Panc1 (cell line): ENCODE data around the gene RSPH1. TPM values are rescaled to one million over a fixed set of nuclear protein-coding genes. Genes with fewer than 3 reads are reported as not detected.

Source experiments
- ATAC-seq: fragments of 200-7000 bp; cut with Tn5 transposase; 2 replicates; pipeline ENCODE4 v1.9.1; 2020; ENCODE audit warnings: mild to moderate bottlenecking, moderate library complexity
- BruUV-seq: library from RNA; stranded (reverse); fragments of 400-500 nt; replicated peaks from 2 replicates; lab custom pipeline; 2021; lab: Mats Ljungman, UMichigan
- CTCF ChIA-PET: fragments of 300-600 bp; sonication (Branson Sonifier 250); formaldehyde crosslinking; loops from one replicate; lab custom pipeline; 2022; ENCODE audit warnings: antibody characterized with exemption; lab: Charles Lee
- POLR2A ChIA-PET: fragments of 300-600 bp; sonication (Branson Sonifier 250); formaldehyde crosslinking; loops from one replicate; lab custom pipeline; 2022; ENCODE audit warnings: antibody characterized with exemption; lab: Charles Lee
- DNase-seq: peaks from one replicate; pipeline ENCODE4 v3.0.0-alpha.2; 2010; ENCODE audit warnings: low read depth, low spot score
- H3K27ac ChIP-seq: 2 replicates; pipeline ENCODE4 v1.5.1; 2011; ENCODE audit warnings: mild to moderate bottlenecking, low read length, inconsistent platforms
- H3K27me3 ChIP-seq: fragments of 200-500 bp; sonication (Bioruptor generic); 2 replicates; pipeline ENCODE4 v1.6.0; 2014; ENCODE audit warnings: low read length, inconsistent platforms; ENCODE audit not compliant: control insufficient read depth, insufficient read depth
- H3K36me3 ChIP-seq: fragments of 200-500 bp; sonication (Bioruptor generic); 2 replicates; pipeline ENCODE4 v1.5.1; 2014; ENCODE audit warnings: inconsistent platforms, mild to moderate bottlenecking, low read length, moderate library complexity; ENCODE audit not compliant: control insufficient read depth, insufficient read depth
- H3K4me1 ChIP-seq: 2 replicates; pipeline ENCODE4 v1.5.1; 2011; ENCODE audit warnings: inconsistent platforms, mild to moderate bottlenecking, low read length, moderate library complexity; ENCODE audit not compliant: control insufficient read depth, insufficient read depth
- H3K4me3 ChIP-seq, 2 experiments: 2 replicates each; pipeline ENCODE4 v1.5.1; 2011 to 2012; ENCODE audit warnings: low read depth in 2 of 2, low read length in 2 of 2, mild to moderate bottlenecking in 2 of 2, inconsistent platforms in 1 of 2, moderate library complexity in 1 of 2
- H3K9me3 ChIP-seq: fragments of 200-500 bp; sonication (Bioruptor generic); 2 replicates; pipeline ENCODE4 v1.5.1; 2014; ENCODE audit warnings: low read depth, mild to moderate bottlenecking, inconsistent platforms, low read length, moderate library complexity; ENCODE audit not compliant: control insufficient read depth, insufficient read depth
- CTCF ChIP-seq: fragments of 450-650 bp; IDR thresholded peaks from 2 replicates; pipeline ENCODE4 v1.5.1; 2017; ENCODE audit warnings: mild to moderate bottlenecking
- POLR2AphosphoS5 ChIP-seq: IDR thresholded peaks from 2 replicates; pipeline ENCODE4 v1.6.1; 2012; ENCODE audit warnings: mild to moderate bottlenecking, low read depth, low read length, moderate library complexity
- REST ChIP-seq, 2 experiments: IDR thresholded peaks; 2 replicates each; pipeline ENCODE4 v1.6.1; 2011 to 2012; ENCODE audit warnings: low read depth in 2 of 2, control low read depth in 1 of 2, low read length in 1 of 2, mild to moderate bottlenecking in 1 of 2, moderate library complexity in 1 of 2; ENCODE audit not compliant: insufficient read depth in 1 of 2
- SIN3A ChIP-seq: IDR thresholded peaks from 2 replicates; pipeline ENCODE4 v1.6.1; 2012; ENCODE audit warnings: low read depth, mild to moderate bottlenecking, low read length, moderate library complexity, borderline replicate concordance; ENCODE audit not compliant: insufficient read depth
- TCF7L2 ChIP-seq: IDR thresholded peaks from 2 replicates; pipeline ENCODE4 v1.6.1; 2011; ENCODE audit warnings: mild to moderate bottlenecking, low read depth, low read length, inconsistent platforms
- in situ Hi-C: cut with HindIII; loops from 2 replicates; pipeline ENCODE4 v1.10.0; 2016; ENCODE audit warnings: low sequenced_read_pairs, low pct_unique_long_range_greater_than_20kb
- intact Hi-C: fragments of 100-400 bp; cut with micrococcal nuclease; formaldehyde crosslinking; loops from one replicate; pipeline ENCODE4 v1.10.0; 2022; ENCODE audit not compliant: unreplicated experiment
- total RNA-seq: library from RNA; stranded (reverse); gene quantifications from one replicate; pipeline ENCODE4 v1.2.1, GENCODE V29; 2021; ENCODE audit not compliant: unreplicated experiment

The RSPH1 gene
- total RNA-seq, 1 experiment from 2014 or later, result 0.46 TPM

GRCh38 chr21:42499444-42500112, 3.6 kb upstream of the RSPH1 start:
- Histone ChIP-seq H3K9me3 (no peaks in the 10 kb centered on the region), H3K27me3 (no peaks in the 10 kb centered on the region), H3K27ac (no peak overlapping the region), H3K36me3 (no peaks in the 10 kb centered on the region), H3K4me3 (no peak overlapping the region), H3K4me1 (no peaks in the 10 kb centered on the region)
- ChIA-PET CTCF (no interaction called here), POLR2A (no interaction called here)
- no peak for DNase-seq
- no peak for ATAC-seq
- no TSS peak for BruUV-seq
- in situ Hi-C loops, result no loop called here
- intact Hi-C loops, result no loop called here
- TF ChIP-seq REST (IDR thresholded peaks at IDR 0.05; ENCODE audit: insufficient read depth in 1 of 2, low read depth in 2 of 2, low read length in 1 of 2) (no peak), CTCF (no peak), SIN3A (no peak), TCF7L2 (no peak), POLR2AphosphoS5 (no peak)

- TF ChIP-seq TCF7L2 (no peak), CTCF (no peak), REST (IDR thresholded peaks at IDR 0.05; ENCODE audit: insufficient read depth in 1 of 2, low read depth in 2 of 2, low read length in 1 of 2) (no peak)
- no peak for DNase-seq
- no peak overlapping the region for H3K4me3 ChIP-seq
- ChIA-PET CTCF (no interaction called here), POLR2A (no interaction called here)
- ATAC-seq, result no peak
- BruUV-seq, result no TSS peak
- no peaks in the 10 kb centered on the region for H3K4me1 ChIP-seq
- no peaks in the 10 kb centered on the region for H3K9me3 ChIP-seq
- H3K36me3 ChIP-seq, result no peaks in the 10 kb centered on the region
- H3K27me3 ChIP-seq, result no peaks in the 10 kb centered on the region
- H3K27ac ChIP-seq, result no peak overlapping the region
- in situ Hi-C loops (no loop called here), intact Hi-C loops (no loop called here)
Observed at GRCh38 chr21:42498012-42498411, 2.0 kb upstream of the RSPH1 start.
